ENCODE measurements around the gene AP1S1. TPM values are rescaled to one million over a fixed set of nuclear protein-coding genes. Genes with fewer than 3 reads are reported as not detected.
A peak's percentile ranks its signal among the peaks of the same experiment; 100 is the strongest.
"Not testable (repeated sequence)": the region's sequence is repeated elsewhere in the genome, so short reads cannot be mapped to it uniquely, and the experiment has no call there.

Gene AP1S1
- total RNA-seq, 4 donors from 2014 or later: 14.5 to 35.4 (median 22.7) TPM

- Histone ChIP-seq H3K4me3 (peak within 1 kb of the TSS in 2 of 4 donors; percentile 11 to 22), H3K27me3 (peaks cover 2 to 59% of the 10 kb centered on the region in 2 donors), H3K9me3 (no peaks in the 10 kb centered on the region), H3K36me3 (peaks cover 0 to 5% (median 0%) of the 10 kb centered on the region in 3 donors), H3K4me1 (peaks cover 0 to 11% (median 5%) of the 10 kb centered on the region in 4 donors), H3K27ac (peak within 1 kb of the TSS in 1 of 4 donors; percentile 56)
- 27 to 45% methylated on average over 19 to 21 of the region's 21 CpGs for WGBS, 2 donors
- no peak for DNase-seq (ENCODE audit: low spot score in 2 of 2)
- TF ChIP-seq POLR2A (IDR thresholded peaks at IDR 0.05): no peak
- no peak for TF ChIP-seq EP300 (IDR thresholded peaks at IDR 0.05)
- no peak for TF ChIP-seq CTCF (IDR thresholded peaks at IDR 0.05)
Measured at GRCh38 chr7:101200862-101201599, 46.8 kb downstream of the AP1S1 start, which contains the start of gene MOGAT3. Gene MOGAT3, minus strand, starts transcription at chr7:101201036. Its CDS starts 182 bp downstream, at chr7:101200854.

DNA sequence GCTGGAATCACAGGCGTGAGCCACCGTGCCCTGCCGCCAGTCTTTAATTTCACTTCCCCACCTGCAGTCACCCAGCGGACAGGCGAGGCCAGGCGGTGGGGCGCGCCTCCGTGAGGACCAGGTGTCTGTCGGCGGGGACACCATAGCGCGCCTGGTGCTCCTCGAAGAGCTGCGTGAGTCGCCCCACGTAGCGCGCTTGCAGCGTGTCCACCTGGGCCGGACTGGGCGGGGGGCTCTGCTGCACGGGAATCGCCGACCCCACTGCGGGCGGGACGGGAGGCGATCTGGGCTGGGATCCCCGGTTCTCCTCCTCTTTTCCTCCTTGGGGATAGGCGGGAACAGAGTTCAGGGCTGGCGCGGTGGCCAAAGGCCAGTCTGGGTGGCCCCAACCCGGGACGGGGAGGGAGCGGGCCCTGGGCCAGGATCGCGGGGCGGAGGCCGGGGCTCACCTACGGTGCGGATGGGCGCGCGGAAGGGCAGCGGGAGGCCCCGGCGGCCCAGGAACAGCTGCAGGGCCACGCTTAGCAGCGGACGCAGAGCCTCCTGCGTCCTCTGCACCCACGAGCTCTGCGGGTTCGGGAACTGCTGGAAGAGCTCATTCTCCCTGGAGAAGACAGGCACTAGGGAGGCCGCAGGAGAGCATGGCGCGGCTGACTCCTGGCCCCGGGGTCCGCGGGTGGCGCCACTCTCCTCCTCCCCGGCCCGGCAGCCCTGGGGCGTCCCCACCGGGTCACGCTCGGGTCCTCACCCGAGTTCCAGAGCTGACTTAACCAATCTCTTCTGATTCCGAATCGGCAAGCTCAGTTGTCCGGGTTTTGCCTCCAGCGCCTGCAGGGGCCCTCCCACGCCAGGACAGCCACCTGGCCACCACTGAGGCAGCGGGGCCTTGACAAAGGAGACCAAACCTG is 47.7 kb downstream of the AP1S1 start:
- TF ChIP-seq CTCF (IDR thresholded peaks at IDR 0.05): no peak
- TF ChIP-seq EP300 (IDR thresholded peaks at IDR 0.05): no peak
- no peak for TF ChIP-seq POLR2A (IDR thresholded peaks at IDR 0.05)
- H3K27ac ChIP-seq: peak overlapping the region in 1 of 4 donors; percentile 10
- peaks cover 0 to 14% (median 0%) of the 10 kb centered on the region in 3 donors for H3K36me3 ChIP-seq
- H3K9me3 ChIP-seq: no peaks in the 10 kb centered on the region
- H3K4me1 ChIP-seq: peaks cover 0 to 11% (median 5%) of the 10 kb centered on the region in 4 donors
- peak overlapping the region in 2 of 4 donors; percentile 11 to 22 for H3K4me3 ChIP-seq
- no peak for DNase-seq (ENCODE audit: low spot score in 2 of 2)
- 10 to 15% methylated on average over 17 to 52 of the region's 75 CpGs for WGBS, 2 donors
- H3K27me3 ChIP-seq: peaks cover 2 to 55% of the 10 kb centered on the region in 2 donors

- Histone ChIP-seq H3K4me1 (peaks cover 0 to 11% (median 5%) of the 10 kb centered on the region in 4 donors), H3K27ac (no peak overlapping the region), H3K4me3 (no peak overlapping the region), H3K36me3 (peaks cover 0 to 20% (median 1%) of the 10 kb centered on the region in 3 donors), H3K27me3 (peaks cover 2 to 55% of the 10 kb centered on the region in 2 donors), H3K9me3 (no peaks in the 10 kb centered on the region)
- DNase-seq (ENCODE audit: low spot score in 2 of 2): no peak
- 85% methylated on average over 5 of the region's 5 CpGs for WGBS, 2 donors
- TF ChIP-seq CTCF (IDR thresholded peaks at IDR 0.05) (no peak), POLR2A (IDR thresholded peaks at IDR 0.05) (no peak), EP300 (IDR thresholded peaks at IDR 0.05) (no peak)
Measured at GRCh38 chr7:101202603-101202918, 48.3 kb downstream of the AP1S1 start.

DNA sequence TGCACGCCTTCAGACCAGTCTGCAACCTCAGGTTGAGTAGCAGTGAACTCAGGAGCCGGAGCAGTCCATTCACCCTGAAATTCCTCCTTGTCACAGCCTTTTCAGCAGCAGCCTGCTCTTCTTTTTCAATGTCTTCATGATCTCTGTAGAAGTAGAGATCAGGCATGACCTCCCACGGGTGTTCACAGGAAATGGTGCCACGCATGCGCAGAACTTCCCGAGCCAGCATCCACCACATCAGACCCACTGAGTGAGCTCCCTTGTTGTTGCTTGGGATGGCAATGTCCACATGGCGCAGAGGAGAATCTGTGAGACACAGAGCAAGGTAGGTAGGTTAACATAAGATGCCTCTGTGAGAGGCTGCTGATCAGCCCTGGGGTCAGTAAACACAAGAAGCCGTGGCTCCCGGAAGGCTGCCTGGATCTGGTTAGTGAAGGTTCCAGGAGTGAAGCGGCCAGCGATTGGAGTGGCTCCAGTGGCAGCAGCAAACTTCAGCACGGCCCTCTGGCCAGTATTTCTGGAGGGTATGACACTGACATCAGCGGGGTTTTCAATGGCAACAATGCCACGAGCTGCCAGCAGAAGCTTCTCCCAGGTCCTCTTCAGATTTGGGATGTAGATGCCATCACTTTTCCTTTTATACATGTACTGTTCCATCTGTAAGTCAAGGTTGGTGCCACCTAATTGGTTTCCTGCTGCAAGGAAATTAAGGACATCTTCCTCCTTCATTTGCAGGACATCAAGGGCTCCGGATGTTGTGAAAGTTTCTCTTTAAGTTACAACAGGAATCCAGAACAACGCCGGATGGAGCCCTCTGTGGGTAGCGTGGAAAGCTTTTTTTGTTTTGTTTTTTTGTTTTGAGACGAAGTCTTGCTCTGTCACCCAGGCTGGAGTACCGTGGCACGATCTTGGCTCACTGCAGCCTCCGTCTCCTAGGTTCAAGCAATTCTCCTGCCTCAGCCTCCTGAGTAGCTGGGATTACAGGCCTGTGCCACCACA is 49.8 kb downstream of the AP1S1 start:
- H3K4me3 ChIP-seq; H3K27ac ChIP-seq; H3K9me3 ChIP-seq; DNase-seq (ENCODE audit: low spot score in 2 of 2): not testable (repeated sequence)
- H3K36me3 ChIP-seq: peaks cover 0 to 35% (median 4%) of the 10 kb centered on the region in 3 donors
- peaks cover 0 to 11% (median 5%) of the 10 kb centered on the region in 4 donors for H3K4me1 ChIP-seq
- WGBS, 2 donors: 59 to 65% methylated on average over 22 of the region's 22 CpGs
- H3K27me3 ChIP-seq: peaks cover 2 to 43% of the 10 kb centered on the region in 2 donors

Data from tibial nerve (tissue), 4 donors.